RWPE2 (cell line): ENCODE results near the gene ATRX.

Experiments
- ATAC-seq: fragments of 200-7000 bp; cut with Tn5 transposase; 3 replicates; pipeline ENCODE4 v1.9.1; 2021; ENCODE audit warnings: low read depth
- DNase-seq: peaks from one replicate; pipeline ENCODE4 v3.0.0-alpha.2; 2020; ENCODE audit warnings: low spot score
- H3K27ac ChIP-seq: fragments of 450-650 bp; 2 replicates; pipeline ENCODE4 v1.5.1; 2017; ENCODE audit warnings: mild to moderate bottlenecking; ENCODE audit not compliant: poor library complexity, severe bottlenecking
- H3K27me3 ChIP-seq: fragments of 250-450 bp; sonication (Bioruptor Pico); 2 replicates; pipeline ENCODE4 v1.5.1; 2021; ENCODE audit warnings: mild to moderate bottlenecking, moderate library complexity; ENCODE audit not compliant: insufficient read depth, poor library complexity, severe bottlenecking
- H3K36me3 ChIP-seq: fragments of 250-450 bp; sonication (Bioruptor Pico); 2 replicates; pipeline ENCODE4 v1.5.1; 2020; ENCODE audit warnings: low read depth, mild to moderate bottlenecking, moderate library complexity
- H3K4me1 ChIP-seq: fragments of 250-450 bp; sonication (Bioruptor Pico); 2 replicates; pipeline ENCODE4 v1.5.1; 2021; ENCODE audit warnings: mild to moderate bottlenecking, moderate library complexity; ENCODE audit not compliant: insufficient read depth, poor library complexity, severe bottlenecking
- H3K4me3 ChIP-seq: fragments of 250-450 bp; sonication (Bioruptor Pico); 2 replicates; pipeline ENCODE4 v1.5.1; 2021; ENCODE audit warnings: mild to moderate bottlenecking, moderate library complexity; ENCODE audit not compliant: severe bottlenecking
- H3K9me3 ChIP-seq: fragments of 250-450 bp; sonication (Bioruptor Pico); 2 replicates; pipeline ENCODE4 v1.5.1; 2021; ENCODE audit warnings: mild to moderate bottlenecking, moderate library complexity; ENCODE audit not compliant: severe bottlenecking
- CTCF ChIP-seq: fragments of 450-650 bp; IDR thresholded peaks from one replicate; pipeline ENCODE4 v1.5.1; 2017; ENCODE audit warnings: mild to moderate bottlenecking, moderate library complexity; ENCODE audit not compliant: poor library complexity, severe bottlenecking

Gene ATRX

DNA sequence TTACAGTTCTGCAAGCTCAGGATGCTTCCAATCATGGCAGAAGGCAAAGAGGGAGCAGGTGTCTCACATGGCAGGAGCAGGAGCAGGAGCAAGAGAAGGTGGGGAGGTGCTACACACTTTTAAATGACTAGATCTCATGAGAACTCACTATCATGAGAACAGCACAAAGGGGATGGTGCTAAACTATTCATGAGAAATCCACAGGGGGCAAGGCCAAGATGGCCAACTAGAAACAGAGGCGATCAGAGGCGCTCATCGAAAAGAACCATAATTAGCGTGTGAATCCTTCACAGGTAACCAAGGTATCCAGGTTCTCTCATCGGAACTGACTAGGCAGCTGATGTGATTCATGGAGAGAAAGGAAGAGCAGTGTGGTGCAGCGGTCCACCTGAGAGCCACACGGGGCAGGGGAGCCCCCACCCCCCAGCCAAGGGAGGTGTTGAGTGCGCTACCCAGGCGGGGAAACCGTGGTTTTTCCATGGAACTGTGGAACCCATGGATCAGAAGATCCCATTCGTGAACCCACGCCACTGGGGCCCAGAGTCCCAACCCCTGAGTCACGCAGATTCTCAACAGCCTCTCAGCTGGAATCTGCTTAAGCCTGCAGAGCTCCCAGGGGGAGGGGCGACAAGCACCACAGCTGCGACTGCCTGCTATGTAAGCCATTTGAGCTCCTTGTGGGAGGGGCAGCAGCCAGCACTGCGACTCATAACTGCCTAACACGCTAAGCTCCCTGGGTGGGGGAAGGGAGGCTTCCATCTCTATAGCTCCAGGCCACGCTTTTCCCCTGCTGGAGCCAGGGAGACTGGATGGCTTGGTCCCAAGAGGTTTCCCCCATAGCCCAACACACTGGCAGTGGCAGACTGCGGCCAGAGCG lies 292.1 kb downstream of the ATRX start:
- no peak overlapping the region for H3K27ac ChIP-seq
- DNase-seq (no peak), ATAC-seq (no peak; the same call in 2 of the 3 replicates)
- no peaks in the 10 kb centered on the region for H3K9me3 ChIP-seq
- no peak overlapping the region for H3K4me3 ChIP-seq
- no peaks in the 10 kb centered on the region for H3K4me1 ChIP-seq
- no peaks in the 10 kb centered on the region for H3K36me3 ChIP-seq
- no peaks in the 10 kb centered on the region for H3K27me3 ChIP-seq
- no peak for TF ChIP-seq CTCF

- H3K4me1 ChIP-seq: no peaks in the 10 kb centered on the region
- DNase-seq (no peak), ATAC-seq (no peak)
- no peaks in the 10 kb centered on the region for H3K36me3 ChIP-seq
- no peak overlapping the region for H3K27ac ChIP-seq
- no peaks in the 10 kb centered on the region for H3K27me3 ChIP-seq
- H3K9me3 ChIP-seq: no peaks in the 10 kb centered on the region
- no peak for TF ChIP-seq CTCF
- H3K4me3 ChIP-seq: no peak overlapping the region
Measured at GRCh38 chrX:77484045-77484444, 302.0 kb downstream of the ATRX start.

DNA sequence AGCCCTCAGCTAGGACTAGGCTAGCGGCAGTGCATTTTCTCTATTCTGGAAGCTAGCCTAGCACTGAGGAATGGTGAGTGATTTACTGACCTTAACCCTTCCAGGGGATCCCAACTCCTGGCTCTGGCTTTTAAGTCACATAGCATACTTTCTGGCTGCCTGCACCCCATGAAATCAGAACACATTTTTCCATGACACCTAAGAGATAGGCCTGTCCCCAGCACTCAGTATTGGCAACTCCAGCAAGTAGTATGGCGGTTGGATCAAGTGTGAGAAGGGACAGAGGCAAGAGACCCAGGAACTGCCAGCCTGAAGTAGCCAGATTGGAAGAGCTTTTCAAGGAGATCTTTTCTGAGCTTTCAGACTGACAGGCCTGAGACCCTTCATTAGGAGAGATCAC lies 330.6 kb downstream of the ATRX start:
- no peaks in the 10 kb centered on the region for H3K9me3 ChIP-seq
- no peak overlapping the region for H3K27ac ChIP-seq
- no peaks in the 10 kb centered on the region for H3K4me1 ChIP-seq
- no peak for DNase-seq
- no peaks in the 10 kb centered on the region for H3K27me3 ChIP-seq
- TF ChIP-seq CTCF: no peak
- no peaks in the 10 kb centered on the region for H3K36me3 ChIP-seq
- ATAC-seq: no peak
- no peak overlapping the region for H3K4me3 ChIP-seq
